Activated CD4-positive, alpha-beta memory T cell treated with anti-CD3 and anti-CD28 coated beads for 36 hours (primary cell): Measurements from ENCODE around the gene WTIP. TPM values are rescaled to one million over a fixed set of nuclear protein-coding genes. Genes with fewer than 3 reads are reported as not detected.
"Not testable (repeated sequence)": the region's sequence is repeated elsewhere in the genome, so short reads cannot be mapped to it uniquely, and the experiment has no call there.

Experiments
- CTCF ChIA-PET: fragments of 350-600 bp; sonication (Branson Sonifier 250); formaldehyde crosslinking; loops from one replicate; lab custom pipeline; 2021; ENCODE audit warnings: antibody characterized with exemption, inconsistent platforms; lab: Charles Lee
- POLR2A ChIA-PET: fragments of 350-600 bp; sonication (Branson Sonifier 250); formaldehyde crosslinking; loops from one replicate; lab custom pipeline; 2021; ENCODE audit warnings: antibody characterized with exemption; lab: Charles Lee
- DNase-seq: peaks from one replicate; pipeline ENCODE4 v3.0.0-alpha.2; 2020
- H3K27ac Mint-ChIP-seq: one replicate; pipeline ENCODE4 v1.8.0; 2021; ENCODE audit warnings: mixed read lengths
- H3K27me3 Mint-ChIP-seq: one replicate; pipeline ENCODE4 v1.8.0; 2021; ENCODE audit warnings: mixed read lengths
- H3K36me3 Mint-ChIP-seq: one replicate; pipeline ENCODE4 v1.8.0; 2021; ENCODE audit warnings: mixed read lengths
- H3K4me1 Mint-ChIP-seq: one replicate; pipeline ENCODE4 v1.8.0; 2021; ENCODE audit warnings: low read depth, mixed read lengths
- H3K4me3 Mint-ChIP-seq: one replicate; pipeline ENCODE4 v1.8.0; 2021; ENCODE audit warnings: mild to moderate bottlenecking, mixed read lengths
- H3K9me3 Mint-ChIP-seq: one replicate; pipeline ENCODE4 v1.8.0; 2021; ENCODE audit warnings: mixed read lengths
- intact Hi-C: fragments of 100-400 bp; cut with micrococcal nuclease; formaldehyde crosslinking; loops from one replicate; pipeline ENCODE4 v1.15.1; 2023
- total RNA-seq, 2 experiments: library from RNA; stranded (reverse); gene quantifications; one replicate each; pipeline ENCODE4 v1.2.3, GENCODE V29; 2021

Gene WTIP
- total RNA-seq, 2 experiments from 2014 or later: 0.52 to 0.65 TPM

DNA sequence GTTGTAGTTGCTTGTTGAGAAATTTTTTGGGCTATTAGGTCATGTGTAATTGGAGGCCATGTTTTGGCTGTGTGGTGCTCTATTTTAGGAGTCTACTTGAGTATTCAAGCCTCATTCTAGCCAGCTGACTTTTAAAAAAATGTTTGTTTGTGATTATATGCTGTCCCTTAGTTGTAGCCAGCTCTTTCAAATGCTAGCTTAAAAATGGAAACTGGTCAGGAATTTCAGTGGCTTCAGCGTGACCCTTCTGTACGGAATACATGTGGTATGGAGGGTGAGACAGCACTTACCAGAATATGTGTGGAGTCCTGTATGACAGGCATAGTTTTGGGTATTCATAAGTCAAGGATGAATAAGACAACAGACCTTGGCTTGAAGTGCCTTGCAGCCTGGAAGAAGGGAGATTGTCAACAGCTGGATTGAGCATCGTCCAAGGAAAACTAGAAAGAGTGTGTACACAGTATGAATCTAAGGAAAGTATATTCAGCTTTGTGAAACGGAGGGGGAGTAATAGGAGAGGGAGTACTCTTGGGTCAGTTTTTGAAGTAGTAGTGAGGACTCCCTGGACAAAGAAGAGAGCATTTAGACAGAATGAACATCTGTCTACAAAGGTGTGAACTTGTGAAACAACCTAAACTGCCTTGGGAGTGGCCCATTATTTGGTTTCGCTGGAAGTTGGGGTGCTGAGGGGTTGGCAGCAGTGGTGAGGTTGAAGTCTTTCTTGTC, 20.0 kb upstream of the WTIP start:
- DNase-seq: no peak
- Mint-ChIP-seq H3K27me3 (no peaks in the 10 kb centered on the region), H3K9me3 (no peaks in the 10 kb centered on the region), H3K4me1 (peaks cover 1% of the 10 kb centered on the region), H3K36me3 (peaks cover 66% of the 10 kb centered on the region), H3K27ac (no peak overlapping the region), H3K4me3 (no peak overlapping the region)
- intact Hi-C loops: no loop called here
- CTCF ChIA-PET: no interaction called here
- POLR2A ChIA-PET: no interaction called here

DNA sequence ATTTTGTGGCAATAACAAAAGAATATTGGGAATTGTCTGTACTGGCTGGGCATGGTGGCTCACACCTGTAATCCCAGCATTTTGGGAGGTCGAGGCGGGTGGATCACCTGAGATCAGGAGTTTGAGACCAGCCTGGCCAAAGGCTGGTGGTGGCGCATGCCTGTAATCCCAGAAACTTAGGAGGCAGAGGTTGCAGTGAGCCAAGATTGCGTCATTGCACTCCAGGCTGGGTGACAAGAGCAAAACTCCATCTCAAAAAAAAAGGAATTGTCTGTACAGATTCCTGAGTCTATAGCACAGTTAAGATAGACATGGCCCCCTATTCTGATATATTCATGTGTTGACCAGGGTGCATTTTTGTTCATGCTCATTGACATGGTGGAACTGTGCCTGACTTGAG, 16.8 kb upstream of the WTIP start:
- intact Hi-C loops, H3K4me1 Mint-ChIP-seq, H3K27ac Mint-ChIP-seq, H3K27me3 Mint-ChIP-seq, H3K4me3 Mint-ChIP-seq, CTCF ChIA-PET, POLR2A ChIA-PET, H3K9me3 Mint-ChIP-seq, DNase-seq: not testable (repeated sequence)
- peaks cover 69% of the 10 kb centered on the region for H3K36me3 Mint-ChIP-seq

DNA sequence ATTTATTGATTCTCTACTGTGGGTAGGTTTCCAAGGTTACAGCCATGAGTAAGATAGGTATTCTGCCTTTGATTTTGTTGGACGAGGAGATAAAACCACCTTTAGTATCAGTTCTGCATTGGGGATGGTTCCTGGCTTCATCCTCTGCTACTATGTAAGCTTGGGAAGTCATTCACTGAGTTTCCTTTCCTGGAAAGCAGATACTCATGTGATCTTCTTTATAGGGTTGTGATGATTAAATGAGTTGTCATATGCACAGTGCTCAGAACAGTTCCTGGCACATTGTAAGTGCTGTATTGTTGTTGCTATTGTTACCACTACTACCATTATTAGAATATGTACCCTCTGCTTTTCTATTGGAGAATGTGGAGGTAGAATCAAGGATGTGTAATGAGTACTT, 13.1 kb upstream of the WTIP start:
- Mint-ChIP-seq H3K4me1 (peaks cover 6% of the 10 kb centered on the region), H3K27ac (no peak overlapping the region), H3K36me3 (peaks cover 57% of the 10 kb centered on the region), H3K27me3 (no peaks in the 10 kb centered on the region), H3K4me3 (no peak overlapping the region), H3K9me3 (no peaks in the 10 kb centered on the region)
- no peak for DNase-seq
- ChIA-PET POLR2A (no interaction called here), CTCF (no interaction called here)
- intact Hi-C loops: no loop called here

DNA sequence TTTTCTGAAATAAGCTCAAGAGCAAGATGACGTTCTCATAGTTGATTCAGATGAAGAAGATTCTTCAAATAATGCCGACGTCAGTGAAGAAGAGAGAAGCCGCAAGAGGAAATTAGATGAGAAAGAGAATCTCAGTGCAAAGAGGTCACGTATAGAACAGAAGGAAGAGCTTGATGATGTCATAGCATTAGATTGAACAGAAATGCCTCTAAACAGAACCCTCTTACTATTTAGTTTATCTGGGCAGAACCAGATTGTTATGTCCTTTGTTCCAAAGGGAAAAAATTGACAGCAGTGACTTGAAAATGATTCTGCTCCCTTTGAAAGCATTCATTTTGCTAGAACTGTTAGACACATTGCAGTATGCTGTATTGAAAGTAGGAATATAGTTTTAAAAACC, 12.5 kb upstream of the WTIP start:
- intact Hi-C loops, DNase-seq, H3K9me3 Mint-ChIP-seq, POLR2A ChIA-PET, H3K4me3 Mint-ChIP-seq, H3K27me3 Mint-ChIP-seq, H3K27ac Mint-ChIP-seq, H3K4me1 Mint-ChIP-seq, CTCF ChIA-PET: not testable (repeated sequence)
- peaks cover 54% of the 10 kb centered on the region for H3K36me3 Mint-ChIP-seq

DNA sequence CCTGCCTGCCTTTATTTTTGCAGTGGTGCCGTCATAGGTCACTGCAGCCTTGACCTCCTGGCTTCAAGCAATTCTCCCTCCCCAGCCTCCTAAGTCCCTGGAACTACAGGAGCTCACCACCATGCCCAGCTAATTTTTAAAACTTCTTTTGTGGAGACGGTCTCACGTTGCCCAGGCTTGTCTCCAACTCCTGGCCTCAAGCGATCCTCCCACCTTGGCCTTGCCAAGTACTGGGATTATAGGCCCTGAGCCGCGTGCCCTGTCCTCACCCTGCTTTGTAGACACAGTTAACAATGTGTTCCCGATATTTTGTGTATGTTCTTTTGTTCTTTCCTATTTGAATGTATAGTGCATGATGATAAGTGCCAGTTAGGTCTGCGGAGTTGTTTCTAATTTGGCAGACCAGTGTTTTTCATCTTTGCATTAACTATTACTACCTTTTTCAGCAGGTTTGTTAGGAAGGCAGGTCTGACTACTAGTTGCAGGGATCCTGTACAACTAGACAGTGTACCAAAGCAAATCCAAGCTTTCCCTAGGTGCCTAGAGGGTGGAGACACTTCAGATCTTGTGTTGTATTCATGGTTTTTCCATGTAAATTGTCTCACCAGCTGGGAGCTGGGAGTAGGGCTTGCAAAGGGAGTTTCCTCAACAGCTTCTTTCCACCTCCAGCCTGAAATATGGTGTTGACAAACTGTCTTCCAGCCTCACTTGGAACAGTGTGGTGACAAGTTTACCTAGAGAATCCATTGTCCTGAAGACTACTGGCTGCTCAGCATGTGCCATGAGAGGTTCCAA, 9.5 kb upstream of the WTIP start:
- intact Hi-C loops: no loop called here
- CTCF ChIA-PET: interaction anchor here (0.9 to 1.4 kb wide), 2 partner anchors 28 to 30 kb away, joined by 3 read pairs; no protein-coding TSS in a partner anchor
- Mint-ChIP-seq H3K4me3 (no peak overlapping the region), H3K27me3 (no peaks in the 10 kb centered on the region), H3K4me1 (peaks cover 17% of the 10 kb centered on the region), H3K27ac (peak overlapping the region; percentile 5), H3K9me3 (no peaks in the 10 kb centered on the region), H3K36me3 (peaks cover 38% of the 10 kb centered on the region)
- POLR2A ChIA-PET: no interaction called here
- no peak for DNase-seq

DNA sequence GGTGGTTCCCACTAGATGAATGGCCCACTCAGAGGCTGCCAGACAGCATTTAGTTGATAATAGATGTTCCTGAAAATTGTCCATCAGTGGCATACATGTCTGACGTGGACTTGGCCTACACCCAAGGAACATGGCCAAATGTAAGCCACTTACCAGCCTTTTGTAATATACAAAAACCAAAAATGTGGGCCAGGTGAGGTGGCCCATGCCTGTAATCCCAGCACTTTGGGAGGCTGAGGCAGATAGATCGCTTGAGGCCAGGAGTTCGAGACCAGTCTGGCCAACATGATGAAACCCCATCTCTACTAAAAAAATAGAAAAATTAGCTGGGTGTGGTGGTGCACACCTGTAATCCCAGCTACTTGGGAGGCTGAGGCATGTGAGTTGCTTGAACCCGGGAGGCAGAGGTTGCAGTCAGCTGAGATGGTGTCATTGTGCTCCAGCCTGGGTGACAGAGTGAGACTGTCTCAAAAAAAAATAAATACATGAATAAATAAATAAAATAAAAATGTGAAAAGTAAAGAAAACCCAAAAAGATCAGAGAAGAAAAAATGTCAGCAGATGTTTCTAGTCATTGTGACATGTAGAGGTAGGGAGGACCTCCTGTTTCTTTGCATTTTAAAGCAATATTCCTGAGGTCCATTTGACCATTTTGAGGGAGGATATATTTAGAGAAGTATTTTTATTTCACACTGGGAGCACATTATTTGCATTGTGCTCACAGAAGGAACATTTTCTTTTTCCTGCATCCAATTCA, 7.1 kb upstream of the WTIP start:
- Mint-ChIP-seq H3K9me3 (no peaks in the 10 kb centered on the region), H3K36me3 (peaks cover 25% of the 10 kb centered on the region), H3K4me1 (peaks cover 10% of the 10 kb centered on the region), H3K27ac (peak overlapping the region; percentile 81), H3K27me3 (peaks cover 4% of the 10 kb centered on the region), H3K4me3 (no peak overlapping the region)
- ChIA-PET POLR2A (no interaction called here), CTCF (interaction anchor here (0.7 to 2.2 kb wide), 2 partner anchors 26 to 43 kb away, joined by 3 to 6 read pairs; no protein-coding TSS in a partner anchor)
- intact Hi-C loops: loop anchor here (2.0 kb wide), 1 partner anchor 26 kb away; no protein-coding TSS in a partner anchor
- no peak for DNase-seq

DNA sequence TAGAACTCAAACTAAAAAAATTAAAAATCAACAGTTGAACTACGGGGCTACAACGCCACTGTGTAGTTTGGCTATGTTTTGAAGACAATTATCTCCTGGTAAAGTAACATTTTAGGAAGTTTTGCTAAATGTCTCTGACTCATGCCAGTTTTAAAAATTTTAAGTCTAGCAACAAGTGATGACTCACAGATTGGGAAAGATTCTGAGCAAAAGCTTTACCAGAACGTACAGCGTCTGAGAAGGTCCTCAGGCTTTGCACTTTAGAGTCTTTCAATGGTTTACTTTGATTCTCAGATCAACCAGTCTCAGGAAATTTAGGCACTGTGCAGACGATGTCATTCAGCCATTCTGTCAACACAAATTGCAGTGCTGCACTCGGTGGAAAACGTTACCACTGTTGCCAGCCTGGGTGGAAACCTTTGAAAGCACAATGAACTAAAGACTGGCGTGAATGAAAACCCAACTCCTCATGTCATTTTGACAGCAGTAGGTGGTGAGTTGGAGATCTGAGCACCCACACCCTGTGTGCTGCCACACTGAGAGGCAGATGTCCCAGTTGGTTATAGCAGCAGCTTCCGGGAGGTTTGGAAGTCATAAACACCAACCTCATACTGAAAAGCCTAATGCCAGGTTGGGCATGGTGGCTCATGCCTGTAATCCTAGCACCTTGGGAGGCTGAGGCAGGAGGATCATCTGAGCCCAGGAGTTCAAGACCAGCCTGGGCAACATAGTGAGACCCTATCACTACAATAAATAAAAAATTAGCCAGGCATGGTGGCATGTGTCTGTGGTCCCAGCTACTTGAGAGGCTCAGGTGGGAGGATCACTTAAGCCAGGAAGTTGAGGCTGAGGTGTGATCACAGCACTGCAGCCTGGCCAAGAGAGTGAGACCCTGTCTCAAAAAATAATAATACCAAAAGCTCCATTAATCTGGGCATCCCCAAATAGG, 6.3 kb upstream of the WTIP start:
- intact Hi-C loops: loop anchor here (2.0 kb wide), 1 partner anchor 26 kb away; no protein-coding TSS in a partner anchor
- ChIA-PET POLR2A (no interaction called here), CTCF (interaction anchor here (0.7 to 2.2 kb wide), 2 partner anchors 25 to 44 kb away, joined by 3 to 6 read pairs; no protein-coding TSS in a partner anchor)
- DNase-seq: peak; percentile 62
- H3K36me3 Mint-ChIP-seq: peaks cover 22% of the 10 kb centered on the region
- H3K4me3 Mint-ChIP-seq: no peak overlapping the region
- peak overlapping the region; percentile 81 for H3K27ac Mint-ChIP-seq
- H3K4me1 Mint-ChIP-seq: peaks cover 10% of the 10 kb centered on the region
- peaks cover 9% of the 10 kb centered on the region for H3K27me3 Mint-ChIP-seq
- no peaks in the 10 kb centered on the region for H3K9me3 Mint-ChIP-seq

DNA sequence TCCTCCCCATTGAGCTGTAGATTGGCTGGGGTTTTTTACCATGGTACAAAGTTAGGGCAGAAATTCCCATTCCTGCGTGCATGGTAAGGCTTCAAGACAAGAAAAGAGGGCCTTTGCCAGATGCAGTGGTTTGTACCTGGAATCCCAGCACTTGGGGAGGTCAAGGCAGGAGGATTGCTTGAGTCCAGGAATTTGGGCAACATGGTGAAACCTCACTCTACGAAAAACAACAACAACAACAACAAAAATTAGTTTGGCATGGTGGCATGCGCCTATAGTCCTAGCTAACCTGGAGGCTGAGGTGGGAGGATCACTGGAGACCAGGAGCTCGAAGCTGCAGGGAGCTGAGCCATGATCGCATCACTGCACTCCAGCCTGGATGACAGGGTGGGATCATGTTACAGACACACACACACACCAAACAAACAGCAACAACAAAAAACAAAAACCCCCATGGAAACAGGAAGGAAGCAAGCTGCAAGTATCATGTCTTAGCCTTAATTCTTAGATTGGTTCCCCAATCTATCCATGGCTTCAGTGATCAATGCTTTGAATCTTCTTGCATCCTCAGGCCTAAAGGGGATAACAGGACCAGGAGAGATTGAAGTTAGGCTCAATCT, 5.5 kb upstream of the WTIP start:
- no peaks in the 10 kb centered on the region for H3K9me3 Mint-ChIP-seq
- no peak for DNase-seq
- peaks cover 19% of the 10 kb centered on the region for H3K36me3 Mint-ChIP-seq
- peaks cover 10% of the 10 kb centered on the region for H3K4me1 Mint-ChIP-seq
- H3K27ac Mint-ChIP-seq: no peak overlapping the region
- H3K4me3 Mint-ChIP-seq: no peak overlapping the region
- intact Hi-C loops: loop anchor here (2.0 kb wide), 1 partner anchor 25 kb away; no protein-coding TSS in a partner anchor
- peaks cover 14% of the 10 kb centered on the region for H3K27me3 Mint-ChIP-seq
- CTCF ChIA-PET: interaction anchor here (2.2 kb wide), 1 partner anchor 24 kb away, joined by 6 read pairs; no protein-coding TSS in a partner anchor
- POLR2A ChIA-PET: no interaction called here

DNA sequence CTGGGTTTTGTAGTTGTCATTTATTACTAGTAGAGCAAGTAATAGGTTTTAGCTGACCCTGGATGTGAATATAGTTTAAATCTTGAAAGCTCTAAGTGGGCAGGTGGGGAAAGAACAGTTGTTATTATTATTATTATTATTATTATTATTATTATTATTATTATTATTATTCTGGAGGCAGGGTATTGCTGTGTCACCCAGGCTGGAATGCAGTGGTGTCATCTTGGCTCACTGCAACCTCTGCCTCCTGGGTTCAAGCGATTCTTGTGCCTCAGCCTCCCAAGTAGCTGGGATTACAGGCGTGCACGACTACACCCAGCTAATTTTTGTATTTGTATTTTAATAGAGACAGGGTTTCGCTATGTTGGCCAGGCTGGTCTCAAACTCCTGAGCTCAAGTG, 3.1 kb upstream of the WTIP start:
- ChIA-PET CTCF (interaction anchor here (1.3 kb wide), 1 partner anchor 22 kb away, joined by 3 read pairs; no protein-coding TSS in a partner anchor), POLR2A (interaction anchor here (0.7 kb wide), 1 partner anchor 11 kb away, joined by 3 read pairs; no protein-coding TSS in a partner anchor)

DNA sequence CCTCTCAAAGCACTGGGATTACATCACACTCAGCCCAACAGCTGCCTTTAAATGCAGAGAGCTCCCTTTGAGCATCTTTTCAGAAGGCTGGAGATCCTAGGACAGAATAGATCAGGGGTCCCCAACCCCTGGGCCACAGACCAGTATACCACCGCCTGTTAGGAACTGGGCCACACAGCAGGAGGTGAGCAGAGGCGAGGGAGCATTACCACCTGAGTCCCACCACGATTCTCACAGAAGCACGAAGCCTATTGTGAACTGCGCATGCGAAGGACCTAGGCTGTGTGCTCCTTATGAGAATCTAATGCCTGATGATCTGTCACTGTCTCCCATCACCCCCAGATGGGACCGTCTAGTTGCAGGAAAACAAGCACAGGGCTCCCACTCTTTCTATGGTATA, 2.2 kb upstream of the WTIP start:
- no peak overlapping the region for H3K27ac Mint-ChIP-seq
- no peaks in the 10 kb centered on the region for H3K36me3 Mint-ChIP-seq
- no peaks in the 10 kb centered on the region for H3K9me3 Mint-ChIP-seq
- peaks cover 12% of the 10 kb centered on the region for H3K4me1 Mint-ChIP-seq
- peaks cover 30% of the 10 kb centered on the region for H3K27me3 Mint-ChIP-seq
- CTCF ChIA-PET: no interaction called here
- intact Hi-C loops: no loop called here
- no peak overlapping the region for H3K4me3 Mint-ChIP-seq
- POLR2A ChIA-PET: no interaction called here
- DNase-seq: no peak

More for the DNA sequence above, 3.1 kb upstream of the WTIP start:
- DNase-seq, H3K9me3 Mint-ChIP-seq, intact Hi-C loops, H3K4me3 Mint-ChIP-seq, H3K36me3 Mint-ChIP-seq, H3K27ac Mint-ChIP-seq: not testable (repeated sequence)
- Mint-ChIP-seq H3K27me3 (peaks cover 23% of the 10 kb centered on the region), H3K4me1 (peaks cover 12% of the 10 kb centered on the region)

DNA sequence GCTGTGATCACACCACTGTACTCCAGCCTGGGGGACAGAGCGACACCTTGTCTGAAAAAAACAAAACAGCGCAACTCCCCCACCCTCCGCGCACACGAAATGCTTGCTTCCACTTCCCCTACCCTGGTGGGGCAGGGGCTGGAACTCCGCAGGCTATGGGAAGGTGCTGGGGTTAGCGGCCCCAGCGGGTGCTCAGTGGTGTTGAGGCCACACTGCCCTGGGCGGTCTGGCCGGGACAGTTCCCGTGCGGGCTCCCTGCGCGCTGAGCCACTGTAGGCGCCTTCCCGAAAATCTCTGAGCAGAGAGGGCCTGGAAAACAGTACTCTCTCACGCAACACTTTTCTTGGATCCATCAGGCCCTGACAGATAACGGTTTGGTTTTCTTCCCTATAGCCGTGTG, 1.1 kb upstream of the WTIP start:
- Mint-ChIP-seq H3K27ac (no peak overlapping the region), H3K4me1 (peaks cover 2% of the 10 kb centered on the region), H3K36me3 (no peaks in the 10 kb centered on the region), H3K9me3 (no peaks in the 10 kb centered on the region), H3K27me3 (peaks cover 31% of the 10 kb centered on the region), H3K4me3 (no peak overlapping the region)
- ChIA-PET CTCF (no interaction called here), POLR2A (no interaction called here)
- no peak for DNase-seq
- intact Hi-C loops: no loop called here
